ENCODE measurements around the gene SNX9. TPM values are rescaled to one million over a fixed set of nuclear protein-coding genes. Genes with fewer than 3 reads are reported as not detected.

The SNX9 gene
- total RNA-seq, 2 donors from 2014 or later = 53.6 to 75.4 TPM

GRCh38 chr6:157873735-157874344, 50.8 kb downstream of the SNX9 start:
- intact Hi-C loops (cut with DNase I, micrococcal nuclease) = no loop called here
- peak; percentile 66 to 92 for DNase-seq
- peak; percentile 95 for ATAC-seq

- intact Hi-C loops (cut with DNase I, micrococcal nuclease) = loop anchor here in 1 of 2 donors (5.0 kb wide), 1 partner anchor 120 kb away; no protein-coding TSS in a partner anchor
- ATAC-seq (no peak), DNase-seq (no peak)
Measured at GRCh38 chr6:157877149-157877548, 54.1 kb downstream of the SNX9 start.

GRCh38 chr6:157877573-157878438, 54.8 kb downstream of the SNX9 start:
- intact Hi-C loops (cut with DNase I, micrococcal nuclease) = loop anchor here in 1 of 2 donors (5.0 kb wide), 1 partner anchor 121 kb away; no protein-coding TSS in a partner anchor
- DNase-seq (no peak), ATAC-seq (no peak)

- intact Hi-C loops (cut with DNase I, micrococcal nuclease) = loop anchor here in 1 of 2 donors (5.0 kb wide), 1 partner anchor 122 kb away; no protein-coding TSS in a partner anchor
- no peak for ATAC-seq
- no peak for DNase-seq
Measured at GRCh38 chr6:157879034-157879872, 56.2 kb downstream of the SNX9 start.

GRCh38 chr6:157879873-157880254, 56.8 kb downstream of the SNX9 start:
- ATAC-seq (no peak), DNase-seq (no peak)
- intact Hi-C loops (cut with DNase I, micrococcal nuclease) = loop anchor here in 1 of 2 donors (5.0 kb wide), 1 partner anchor 123 kb away; no protein-coding TSS in a partner anchor

GRCh38 chr6:157880534-157880933, 57.5 kb downstream of the SNX9 start:
- DNase-seq (no peak), ATAC-seq (no peak)
- intact Hi-C loops (cut with DNase I, micrococcal nuclease) = no loop called here

GRCh38 chr6:157881342-157881741, 58.3 kb downstream of the SNX9 start:
- intact Hi-C loops (cut with DNase I, micrococcal nuclease) = no loop called here
- no peak for DNase-seq
- no peak for ATAC-seq

- no peak for ATAC-seq
- no peak for DNase-seq
- intact Hi-C loops (cut with DNase I, micrococcal nuclease) = no loop called here
Measured at GRCh38 chr6:157884756-157885155, 61.7 kb downstream of the SNX9 start.

- intact Hi-C loops (cut with DNase I, micrococcal nuclease) = no loop called here
- DNase-seq (no peak), ATAC-seq (no peak)
Measured at GRCh38 chr6:157885211-157885788, 62.3 kb downstream of the SNX9 start.

GRCh38 chr6:157885876-157886275, 62.8 kb downstream of the SNX9 start:
- ATAC-seq = no peak
- intact Hi-C loops (cut with DNase I, micrococcal nuclease) = no loop called here
- DNase-seq = no peak

- intact Hi-C loops (cut with DNase I, micrococcal nuclease) = no loop called here
Measured at GRCh38 chr6:157887892-157888291, 64.8 kb downstream of the SNX9 start.

GRCh38 chr6:157891544-157892362, 68.7 kb downstream of the SNX9 start:
- ATAC-seq = no peak
- no peak for DNase-seq
- intact Hi-C loops (cut with DNase I, micrococcal nuclease) = no loop called here

More at GRCh38 chr6:157887892-157888291, 64.8 kb downstream of the SNX9 start:
- ATAC-seq (no peak), DNase-seq (no peak)

GRCh38 chr6:157892363-157892877, 69.4 kb downstream of the SNX9 start:
- DNase-seq (no peak), ATAC-seq (no peak)
- intact Hi-C loops (cut with DNase I, micrococcal nuclease) = no loop called here

GRCh38 chr6:157893238-157893637, 70.2 kb downstream of the SNX9 start:
- DNase-seq (no peak), ATAC-seq (no peak)
- intact Hi-C loops (cut with DNase I, micrococcal nuclease) = no loop called here

- DNase-seq (no peak), ATAC-seq (no peak)
- intact Hi-C loops (cut with DNase I, micrococcal nuclease) = no loop called here
Measured at GRCh38 chr6:157895585-157895984, 72.5 kb downstream of the SNX9 start.

GRCh38 chr6:157896932-157897331, 73.9 kb downstream of the SNX9 start:
- ATAC-seq (no peak), DNase-seq (no peak)

GRCh38 chr6:157898169-157898568, 75.1 kb downstream of the SNX9 start:
- DNase-seq = no peak
- intact Hi-C loops (cut with DNase I, micrococcal nuclease) = no loop called here
- ATAC-seq = no peak

More at GRCh38 chr6:157896932-157897331, 73.9 kb downstream of the SNX9 start:
- intact Hi-C loops (cut with DNase I, micrococcal nuclease) = no loop called here

GRCh38 chr6:157898640-157899039, 75.6 kb downstream of the SNX9 start:
- intact Hi-C loops (cut with DNase I, micrococcal nuclease) = no loop called here

More at GRCh38 chr6:157898640-157899039, 75.6 kb downstream of the SNX9 start:
- ATAC-seq = no peak
- DNase-seq = no peak
